Measurements from ENCODE around the gene UBAP2.

DNA sequence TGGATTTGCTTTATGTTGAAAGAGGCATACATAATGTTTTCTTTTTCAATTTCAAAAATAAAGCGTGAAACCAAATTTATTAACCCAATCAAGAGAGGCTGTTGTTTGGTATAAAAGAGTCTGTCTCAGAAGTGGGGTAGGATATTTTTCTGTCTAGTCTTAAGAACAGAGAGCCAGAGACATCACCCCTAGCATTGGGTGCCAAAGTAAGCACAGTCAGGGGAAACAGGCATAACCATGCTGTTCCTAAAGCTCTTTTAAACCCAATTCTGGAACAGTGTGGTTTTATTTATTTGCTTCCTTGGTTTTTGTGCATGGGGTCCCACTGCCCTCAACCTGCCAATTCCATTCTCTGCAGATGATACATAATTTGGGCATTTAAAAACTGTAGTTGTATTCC is 143.6 kb downstream of the UBAP2 start:
- TF ChIP-seq, protein P1, sequence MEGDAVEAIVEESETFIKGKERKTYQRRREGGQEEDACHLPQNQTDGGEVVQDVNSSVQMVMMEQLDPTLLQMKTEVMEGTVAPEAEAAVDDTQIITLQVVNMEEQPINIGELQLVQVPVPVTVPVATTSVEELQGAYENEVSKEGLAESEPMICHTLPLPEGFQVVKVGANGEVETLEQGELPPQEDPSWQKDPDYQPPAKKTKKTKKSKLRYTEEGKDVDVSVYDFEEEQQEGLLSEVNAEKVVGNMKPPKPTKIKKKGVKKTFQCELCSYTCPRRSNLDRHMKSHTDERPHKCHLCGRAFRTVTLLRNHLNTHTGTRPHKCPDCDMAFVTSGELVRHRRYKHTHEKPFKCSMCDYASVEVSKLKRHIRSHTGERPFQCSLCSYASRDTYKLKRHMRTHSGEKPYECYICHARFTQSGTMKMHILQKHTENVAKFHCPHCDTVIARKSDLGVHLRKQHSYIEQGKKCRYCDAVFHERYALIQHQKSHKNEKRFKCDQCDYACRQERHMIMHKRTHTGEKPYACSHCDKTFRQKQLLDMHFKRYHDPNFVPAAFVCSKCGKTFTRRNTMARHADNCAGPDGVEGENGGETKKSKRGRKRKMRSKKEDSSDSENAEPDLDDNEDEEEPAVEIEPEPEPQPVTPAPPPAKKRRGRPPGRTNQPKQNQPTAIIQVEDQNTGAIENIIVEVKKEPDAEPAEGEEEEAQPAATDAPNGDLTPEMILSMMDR (IDR thresholded peaks at IDR 0.05) = no peak
- TF ChIP-seq POLR2AphosphoS5 (IDR thresholded peaks at IDR 0.05) (no peak), POLR2A (IDR thresholded peaks at IDR 0.05; ENCODE audit: low read depth) (no peak), EP300 (IDR thresholded peaks at IDR 0.05) (no peak)

All from esophagus muscularis mucosa (tissue), 4 donors.